MM.1S (cell line): ENCODE measurements around the gene TSEN2.

Source experiments
- CTCF ChIP-seq: fragments of 300-600 bp; sonication (generic); IDR thresholded peaks from 2 replicates; pipeline ENCODE4 v1.5.1; 2016; ENCODE audit warnings: antibody characterized with exemption, low read length, mixed read lengths
- EZH2 ChIP-seq: fragments of 300-600 bp; sonication (generic); optimal IDR thresholded peaks from 2 replicates; pipeline ENCODE3; 2017; ENCODE audit warnings: low read depth, mild to moderate bottlenecking, antibody characterized with exemption, low read length, mixed read lengths

- TF ChIP-seq CTCF: no peak
- TF ChIP-seq EZH2: no peak
Measured at GRCh38 chr3:12556314-12556689, 72.0 kb downstream of the TSEN2 start.
